Measurements from ENCODE around the gene RASGEF1B. TPM values are rescaled to one million over a fixed set of nuclear protein-coding genes. Genes with fewer than 3 reads are reported as not detected.

RASGEF1B gene
- total RNA-seq, 1 experiment from 2014 or later, result 8.1 TPM

GRCh38 chr4:81512001-81512756 is 40.5 kb upstream of the RASGEF1B start:
- no peaks in the 10 kb centered on the region for H3K27me3 ChIP-seq (replicated peaks; ENCODE audit: insufficient read depth, low read depth, low read length, poor library complexity)
- H3K4me1 ChIP-seq (ENCODE audit: insufficient read depth, low read length, poor library complexity, severe bottlenecking), result no peaks in the 10 kb centered on the region
- no peaks in the 10 kb centered on the region for H3K9me3 ChIP-seq (ENCODE audit: low read depth, low read length, poor library complexity, severe bottlenecking)
- ChIA-PET POLR2A (ENCODE audit: low non-redundant PET) (no interaction called here), CTCF (no interaction called here)
- H3K36me3 ChIP-seq (ENCODE audit: insufficient read depth, low read length, poor library complexity, severe bottlenecking), result no peaks in the 10 kb centered on the region
- H3K27ac ChIP-seq (ENCODE audit: low read depth, low read length, poor library complexity, severe bottlenecking), result no peak overlapping the region
- intact Hi-C loops (cut with micrococcal nuclease; ENCODE audit: unreplicated experiment), result no loop called here
- no peak for DNase-seq (ENCODE audit: low spot score)
- BruUV-seq (replicated peaks), result no TSS peak
- no peak overlapping the region for H3K4me3 ChIP-seq (ENCODE audit: low read depth, low read length, poor library complexity, severe bottlenecking)
- TF ChIP-seq, protein P1, sequence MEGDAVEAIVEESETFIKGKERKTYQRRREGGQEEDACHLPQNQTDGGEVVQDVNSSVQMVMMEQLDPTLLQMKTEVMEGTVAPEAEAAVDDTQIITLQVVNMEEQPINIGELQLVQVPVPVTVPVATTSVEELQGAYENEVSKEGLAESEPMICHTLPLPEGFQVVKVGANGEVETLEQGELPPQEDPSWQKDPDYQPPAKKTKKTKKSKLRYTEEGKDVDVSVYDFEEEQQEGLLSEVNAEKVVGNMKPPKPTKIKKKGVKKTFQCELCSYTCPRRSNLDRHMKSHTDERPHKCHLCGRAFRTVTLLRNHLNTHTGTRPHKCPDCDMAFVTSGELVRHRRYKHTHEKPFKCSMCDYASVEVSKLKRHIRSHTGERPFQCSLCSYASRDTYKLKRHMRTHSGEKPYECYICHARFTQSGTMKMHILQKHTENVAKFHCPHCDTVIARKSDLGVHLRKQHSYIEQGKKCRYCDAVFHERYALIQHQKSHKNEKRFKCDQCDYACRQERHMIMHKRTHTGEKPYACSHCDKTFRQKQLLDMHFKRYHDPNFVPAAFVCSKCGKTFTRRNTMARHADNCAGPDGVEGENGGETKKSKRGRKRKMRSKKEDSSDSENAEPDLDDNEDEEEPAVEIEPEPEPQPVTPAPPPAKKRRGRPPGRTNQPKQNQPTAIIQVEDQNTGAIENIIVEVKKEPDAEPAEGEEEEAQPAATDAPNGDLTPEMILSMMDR (conservative IDR thresholded peaks at IDR 0.05; ENCODE audit: low read depth, low read length), result no peak
- no peak for TF ChIP-seq EZH2 (IDR thresholded peaks at IDR 0.05; ENCODE audit: borderline replicate concordance, low read depth, low read length, poor library complexity, severe bottlenecking)

- Histone ChIP-seq H3K27ac (ENCODE audit: low read depth, low read length, poor library complexity, severe bottlenecking) (no peak overlapping the region), H3K4me3 (ENCODE audit: low read depth, low read length, poor library complexity, severe bottlenecking) (no peak overlapping the region), H3K27me3 (replicated peaks; ENCODE audit: insufficient read depth, low read depth, low read length, poor library complexity) (no peaks in the 10 kb centered on the region), H3K9me3 (ENCODE audit: low read depth, low read length, poor library complexity, severe bottlenecking) (no peaks in the 10 kb centered on the region), H3K36me3 (ENCODE audit: insufficient read depth, low read length, poor library complexity, severe bottlenecking) (no peaks in the 10 kb centered on the region), H3K4me1 (ENCODE audit: insufficient read depth, low read length, poor library complexity, severe bottlenecking) (no peaks in the 10 kb centered on the region)
- intact Hi-C loops (cut with micrococcal nuclease; ENCODE audit: unreplicated experiment), result no loop called here
- POLR2A ChIA-PET (ENCODE audit: low non-redundant PET), result no interaction called here
- TF ChIP-seq, protein P1 (conservative IDR thresholded peaks at IDR 0.05; ENCODE audit: low read depth, low read length), result no peak
- TF ChIP-seq EZH2 (IDR thresholded peaks at IDR 0.05; ENCODE audit: borderline replicate concordance, low read depth, low read length, poor library complexity, severe bottlenecking), result no peak
- CTCF ChIA-PET, result no interaction called here
- peak; percentile 2 for DNase-seq (ENCODE audit: low spot score)
- no TSS peak for BruUV-seq (replicated peaks)
Measured at GRCh38 chr4:81510643-81511178, 39.0 kb upstream of the RASGEF1B start.

- no peaks in the 10 kb centered on the region for H3K27me3 ChIP-seq (replicated peaks; ENCODE audit: insufficient read depth, low read depth, low read length, poor library complexity)
- BruUV-seq (replicated peaks), result no TSS peak
- no peak overlapping the region for H3K4me3 ChIP-seq (ENCODE audit: low read depth, low read length, poor library complexity, severe bottlenecking)
- CTCF ChIA-PET, result no interaction called here
- no peaks in the 10 kb centered on the region for H3K36me3 ChIP-seq (ENCODE audit: insufficient read depth, low read length, poor library complexity, severe bottlenecking)
- no peak for DNase-seq (ENCODE audit: low spot score)
- intact Hi-C loops (cut with micrococcal nuclease; ENCODE audit: unreplicated experiment), result no loop called here
- H3K9me3 ChIP-seq (ENCODE audit: low read depth, low read length, poor library complexity, severe bottlenecking), result no peaks in the 10 kb centered on the region
- no peaks in the 10 kb centered on the region for H3K4me1 ChIP-seq (ENCODE audit: insufficient read depth, low read length, poor library complexity, severe bottlenecking)
- POLR2A ChIA-PET (ENCODE audit: low non-redundant PET), result no interaction called here
- no peak overlapping the region for H3K27ac ChIP-seq (ENCODE audit: low read depth, low read length, poor library complexity, severe bottlenecking)
- no peak for TF ChIP-seq EZH2 (IDR thresholded peaks at IDR 0.05; ENCODE audit: borderline replicate concordance, low read depth, low read length, poor library complexity, severe bottlenecking)
- TF ChIP-seq, protein P1 (conservative IDR thresholded peaks at IDR 0.05; ENCODE audit: low read depth, low read length), result no peak
Measured at GRCh38 chr4:81509822-81510221, 38.1 kb upstream of the RASGEF1B start.
